GM12892 (cell line): Measurements from ENCODE around the gene CTNNAL1.
A peak's percentile ranks its signal among the peaks of the same experiment; 100 is the strongest.
"Not testable (repeated sequence)": the region's sequence is repeated elsewhere in the genome, so short reads cannot be mapped to it uniquely, and the experiment has no call there.

Experiments used
- DNase-seq: peaks from one replicate; pipeline ENCODE4 v3.0.0; 2011; ENCODE audit not compliant: insufficient read length
- FAIRE-seq: peaks from 2 replicates; lab custom pipeline; 2011; peaks lifted over from hg19 to GRCh38; lab: Jason Lieb, UNC
- POLR2A ChIP-seq: IDR thresholded peaks from 2 replicates; pipeline ENCODE4 v1.6.1; 2011; ENCODE audit warnings: low read depth, low read length, control low read depth
- POLR2AphosphoS5 ChIP-seq: IDR thresholded peaks from 2 replicates; pipeline ENCODE4 v1.6.1; 2011; ENCODE audit warnings: low read depth, low read length, control low read depth
- TAF1 ChIP-seq: IDR thresholded peaks from 2 replicates; pipeline ENCODE4 v1.6.1; 2011; ENCODE audit warnings: low read depth, mild to moderate bottlenecking, control low read depth, low read length, borderline replicate concordance

The CTNNAL1 gene

DNA sequence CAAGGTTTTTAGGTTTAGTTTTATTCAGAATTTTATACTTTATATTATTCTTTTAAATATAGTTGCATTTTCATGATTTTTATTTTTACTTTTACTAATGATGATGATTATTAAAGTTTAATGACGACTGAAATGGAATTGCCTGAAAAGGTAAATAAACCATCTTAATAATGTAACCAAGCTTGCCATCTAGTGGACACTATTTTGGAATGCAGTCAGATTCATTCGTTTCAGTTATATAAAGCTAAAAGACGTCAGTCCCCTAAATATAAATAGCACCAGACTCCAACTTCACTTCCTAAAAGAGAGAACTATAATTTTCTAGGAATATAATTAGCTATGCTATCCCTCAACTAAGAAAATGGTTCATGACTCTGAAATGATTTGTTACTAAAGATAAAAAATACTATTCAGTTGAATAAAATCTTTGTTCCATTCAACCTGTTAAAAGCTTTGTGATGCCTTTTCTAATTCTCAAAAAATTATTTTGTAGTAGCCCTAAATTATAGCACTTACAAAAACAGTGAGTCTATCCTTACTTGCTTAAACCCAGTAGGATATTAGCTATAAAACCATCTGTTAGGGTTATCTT, 59.2 kb downstream of the CTNNAL1 start:
- DNase-seq, result no peak
- TF ChIP-seq TAF1 (no peak), POLR2A (no peak), POLR2AphosphoS5 (no peak)
- FAIRE-seq, result no peak

DNA sequence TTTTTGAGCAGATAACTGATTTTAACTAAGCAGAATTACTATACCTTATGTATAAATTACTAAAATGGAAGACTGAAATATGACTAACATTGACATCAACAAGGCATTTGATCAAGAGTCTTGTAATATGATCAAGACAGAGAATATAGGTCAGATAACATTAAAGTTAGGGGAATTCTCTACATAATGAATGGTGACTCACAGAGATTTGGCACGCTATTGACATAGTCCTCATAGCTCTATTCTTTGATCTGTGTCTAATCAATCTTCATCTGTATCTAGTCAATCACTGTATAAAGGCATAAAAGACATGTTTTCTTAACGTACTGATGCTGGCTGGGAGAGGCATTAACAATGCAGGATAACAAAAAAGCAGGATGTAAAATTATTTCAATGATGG, 61.7 kb downstream of the CTNNAL1 start:
- no peak for TF ChIP-seq TAF1
- TF ChIP-seq POLR2A, result no peak
- TF ChIP-seq POLR2AphosphoS5, result no peak
- no peak for FAIRE-seq

DNA sequence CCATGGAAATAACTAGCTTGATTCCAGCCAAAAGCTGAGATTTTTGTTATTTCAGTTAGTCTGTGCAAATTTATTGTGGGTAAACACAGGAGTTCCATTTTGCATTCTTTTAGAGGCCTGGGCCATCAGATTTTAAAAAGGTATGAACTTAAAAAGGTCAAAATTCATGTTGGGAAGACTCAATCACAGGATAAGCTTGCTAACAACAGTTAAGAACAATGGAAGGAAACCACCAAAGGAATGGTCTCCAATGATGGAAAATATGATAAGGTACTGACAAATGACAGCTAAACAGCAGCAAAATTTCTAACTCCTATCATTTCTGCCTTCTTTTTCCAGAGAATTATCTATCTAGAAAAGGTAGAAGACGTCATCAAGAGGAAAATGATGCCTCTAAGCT, 63.1 kb downstream of the CTNNAL1 start:
- FAIRE-seq (no peak), DNase-seq (no peak)
- no peak for TF ChIP-seq POLR2A

More for the DNA sequence above, 61.7 kb downstream of the CTNNAL1 start:
- DNase-seq, result no peak

DNA sequence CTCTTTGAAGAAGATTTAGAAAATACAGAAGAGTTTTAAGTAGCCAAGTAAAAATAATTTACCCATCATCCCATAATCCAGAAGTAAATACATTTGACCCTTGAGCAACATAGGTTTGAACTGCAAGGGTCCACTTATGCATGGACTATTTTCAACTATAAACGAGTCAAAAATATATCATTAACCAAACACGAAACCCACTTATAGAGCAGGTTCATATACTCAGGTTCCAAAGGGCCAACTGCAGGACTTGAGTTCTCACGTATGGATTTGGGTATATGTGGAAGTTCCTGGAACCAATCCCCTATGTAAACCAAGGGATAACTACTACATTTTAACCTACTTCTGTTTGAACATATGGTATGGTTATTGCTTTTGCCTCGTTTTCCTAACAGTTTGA, 73.3 kb downstream of the CTNNAL1 start:
- FAIRE-seq (no peak), DNase-seq (no peak)
- no peak for TF ChIP-seq TAF1
- no peak for TF ChIP-seq POLR2A
- TF ChIP-seq POLR2AphosphoS5, result no peak

DNA sequence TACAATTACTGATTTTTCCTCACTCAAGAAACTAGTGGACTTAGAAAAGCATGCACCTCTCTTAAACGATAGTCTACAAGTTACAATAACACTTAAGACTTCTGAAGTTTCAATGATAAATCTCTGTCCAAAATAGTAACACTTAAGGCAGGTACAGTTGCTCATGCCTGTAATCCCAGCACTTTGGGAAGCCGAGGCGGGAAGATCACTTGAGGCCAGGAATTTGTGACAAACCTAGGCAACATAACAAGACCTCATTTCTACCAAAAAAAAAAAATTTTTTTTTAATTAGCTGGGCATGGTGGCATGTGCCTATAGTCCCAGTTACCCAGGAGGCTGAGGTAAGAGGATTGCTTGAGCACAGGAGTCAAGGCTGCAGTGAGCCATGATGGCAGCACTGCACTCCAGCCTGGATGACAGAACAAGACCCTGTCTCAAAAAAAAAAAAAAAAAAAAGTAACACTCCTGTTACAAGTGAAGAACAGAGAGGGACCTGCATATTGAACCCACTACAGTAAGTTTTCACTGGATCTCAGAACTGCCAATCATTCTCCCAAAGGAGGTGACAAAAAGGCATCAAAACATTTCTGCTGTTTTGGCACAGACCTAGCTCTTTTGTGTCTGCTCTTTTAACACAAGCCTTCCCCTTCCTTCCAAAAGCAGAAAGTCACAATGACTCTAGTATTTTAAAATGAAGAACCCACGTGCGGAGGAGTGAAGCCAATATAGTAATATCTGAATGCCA, 75.6 kb downstream of the CTNNAL1 start:
- TF ChIP-seq POLR2AphosphoS5, result no peak
- no peak for TF ChIP-seq POLR2A
- TF ChIP-seq TAF1, result no peak
- DNase-seq, result no peak
- no peak for FAIRE-seq

DNA sequence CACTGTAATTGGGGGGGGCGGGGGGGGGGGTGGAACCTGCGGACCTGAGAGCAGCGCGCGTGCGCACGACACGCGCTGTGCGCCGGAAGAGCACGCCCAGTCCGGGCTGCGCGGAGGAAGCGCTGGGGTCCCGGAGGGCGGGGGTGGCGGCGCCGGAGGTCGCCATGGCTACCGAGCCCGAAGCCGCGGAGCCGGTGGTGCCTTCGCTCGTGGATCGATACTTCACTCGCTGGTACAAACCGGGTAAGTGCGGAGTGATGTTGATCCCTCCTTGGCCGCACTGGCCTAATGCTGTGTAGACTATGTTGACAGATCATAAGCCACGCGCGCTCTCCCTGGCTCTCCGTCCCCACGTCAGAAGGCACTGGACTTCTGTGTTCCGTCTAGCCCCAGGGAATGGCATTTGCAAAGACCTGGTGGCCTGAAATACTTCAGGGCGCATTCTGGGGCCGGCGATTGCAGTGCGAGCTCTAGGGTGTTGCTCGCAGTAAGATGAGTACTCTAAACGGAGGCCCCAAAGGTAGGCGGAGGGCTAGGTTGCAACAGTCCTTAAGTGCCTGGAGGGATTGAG, 78.9 kb downstream of the CTNNAL1 start, which contains the start of gene ABITRAM:
ABITRAM (plus strand) TSS at position 78 of the 571 bp plus-strand sequence; CDS start at position 165, 87 bp downstream.
- TF ChIP-seq POLR2AphosphoS5 (no peak), POLR2A (no peak), TAF1 (no peak)
- peak; percentile 76 for DNase-seq
- FAIRE-seq, result no peak

DNA sequence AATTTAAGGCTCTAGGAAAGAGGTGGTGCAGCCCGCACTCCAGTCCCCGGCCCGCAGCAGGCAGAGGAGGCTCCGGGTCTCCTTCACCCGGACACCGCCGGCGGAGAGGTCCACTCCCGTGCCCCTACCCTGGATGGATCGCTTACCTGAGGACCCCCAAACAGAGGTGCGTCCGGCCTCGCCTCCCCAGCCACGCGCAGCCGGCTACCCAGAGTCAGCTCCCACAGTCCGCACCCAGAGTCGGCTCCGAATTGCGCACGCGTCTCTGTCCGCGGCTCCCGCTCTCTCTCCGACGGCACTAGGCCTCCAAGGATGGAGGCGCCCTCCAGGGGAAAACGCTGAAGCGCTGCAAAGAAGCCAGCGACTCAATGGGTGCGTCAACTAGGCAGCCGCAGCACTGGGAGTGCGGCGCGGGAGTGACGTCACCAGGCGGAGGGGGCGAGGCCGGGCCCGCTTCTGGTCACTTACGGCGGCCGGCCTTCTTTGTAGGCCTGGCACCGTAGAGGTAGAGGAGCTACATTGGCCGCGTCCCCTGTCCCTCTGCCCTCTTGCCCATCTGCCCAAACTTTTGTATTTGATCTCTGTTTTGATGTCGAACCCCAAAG, 79.5 kb downstream of the CTNNAL1 start, which contains the start of gene ELP1:
ELP1 (minus strand) TSS at position 407 of the 605 bp plus-strand sequence. CDS start 2,978 bp downstream, outside the sequence.
- FAIRE-seq (peak; percentile 95), DNase-seq (peak; percentile 79)
- TF ChIP-seq TAF1 (peak; percentile 69; the same call in 1 of the 2 replicates), POLR2AphosphoS5 (peak; percentile 72), POLR2A (peak; percentile 74)

DNA sequence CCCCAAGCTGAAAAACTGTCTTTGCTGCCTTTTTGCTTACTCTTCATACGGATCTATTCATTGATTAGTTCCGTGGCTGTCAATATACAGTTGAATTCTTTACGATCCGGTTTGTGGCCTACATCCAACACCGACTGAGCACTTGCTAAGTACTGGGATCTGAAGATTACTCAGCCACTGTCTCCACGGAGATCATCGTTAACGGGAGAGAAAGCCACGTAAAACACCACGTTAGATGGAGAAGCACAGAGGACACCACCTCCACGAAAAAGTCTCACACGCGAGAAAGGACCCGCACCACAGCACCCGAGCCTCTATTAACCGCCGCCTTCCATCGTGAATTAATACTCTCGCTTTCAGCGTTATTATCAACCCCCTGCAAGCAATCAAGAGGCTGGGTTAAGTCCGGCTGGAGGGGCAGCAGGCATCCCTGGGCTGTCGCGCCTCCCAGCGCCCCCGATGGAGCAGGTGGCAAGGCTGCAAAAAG, 80.0 kb downstream of the CTNNAL1 start:
- TF ChIP-seq TAF1, result no peak
- TF ChIP-seq POLR2AphosphoS5, result no peak
- no peak for TF ChIP-seq POLR2A
- FAIRE-seq, result no peak
- DNase-seq, result no peak

DNA sequence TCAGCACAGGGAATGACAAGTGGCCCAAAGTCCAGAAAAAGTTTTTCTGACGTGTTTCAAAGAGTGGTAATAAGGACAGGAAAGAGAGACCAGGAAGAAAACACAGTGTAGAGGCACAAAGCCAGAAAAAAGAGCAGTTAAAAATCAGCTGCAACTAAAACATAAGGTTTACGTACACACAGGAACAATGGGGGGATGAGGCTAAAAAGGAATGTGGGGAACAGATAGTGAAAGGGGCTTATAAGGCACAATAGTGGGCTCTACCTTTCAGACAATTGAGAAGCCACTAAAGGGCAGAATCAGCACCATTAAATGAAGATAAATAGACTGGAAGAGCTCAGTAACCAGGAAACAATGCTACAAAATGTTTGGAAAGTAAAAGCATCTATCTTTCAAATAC, 84.9 kb downstream of the CTNNAL1 start:
- FAIRE-seq (no peak), DNase-seq (no peak)
- TF ChIP-seq TAF1, result no peak

DNA sequence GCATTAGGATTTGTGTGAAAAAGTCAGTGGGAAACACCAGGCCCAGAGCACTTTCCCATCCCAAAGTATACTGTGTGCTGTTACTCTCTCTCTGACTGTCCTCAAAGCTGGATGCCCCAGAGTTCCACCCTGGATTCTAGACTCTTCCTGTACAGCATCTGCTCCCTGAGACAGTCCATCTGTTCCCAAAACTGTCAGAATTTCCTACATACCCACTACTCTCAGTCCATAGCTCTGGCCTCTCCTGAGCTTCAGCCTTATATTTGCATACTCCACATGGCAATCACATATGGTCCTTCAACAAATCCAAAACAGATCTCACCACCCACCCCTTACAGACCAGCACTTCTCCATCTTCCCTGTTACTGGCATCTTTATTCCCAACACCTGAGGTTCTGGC, 88.8 kb downstream of the CTNNAL1 start:
- no peak for DNase-seq
- FAIRE-seq, result no peak
- TF ChIP-seq TAF1 (no peak), POLR2AphosphoS5 (no peak), POLR2A (no peak)

DNA sequence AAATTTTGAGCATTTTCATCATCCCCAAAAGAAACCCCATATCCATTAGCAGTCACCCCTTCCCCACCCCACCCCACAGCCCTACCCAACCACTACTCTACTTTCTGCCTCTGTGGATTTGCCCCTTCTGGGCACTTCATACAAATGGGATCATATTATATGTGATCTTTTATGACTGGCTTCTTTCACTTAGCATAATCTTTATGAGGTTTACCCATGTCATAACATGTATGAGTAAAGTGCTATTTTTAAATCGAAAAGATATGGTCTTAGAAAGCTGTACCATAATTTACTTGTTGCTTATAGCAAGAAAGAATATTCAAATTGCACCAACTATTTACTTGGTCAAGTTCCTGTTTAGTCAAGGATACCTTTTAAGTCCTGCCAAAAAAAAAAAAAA, 92.1 kb downstream of the CTNNAL1 start:
- FAIRE-seq (no peak), DNase-seq (no peak)
- TF ChIP-seq TAF1 (no peak), POLR2AphosphoS5 (no peak), POLR2A (no peak)

DNA sequence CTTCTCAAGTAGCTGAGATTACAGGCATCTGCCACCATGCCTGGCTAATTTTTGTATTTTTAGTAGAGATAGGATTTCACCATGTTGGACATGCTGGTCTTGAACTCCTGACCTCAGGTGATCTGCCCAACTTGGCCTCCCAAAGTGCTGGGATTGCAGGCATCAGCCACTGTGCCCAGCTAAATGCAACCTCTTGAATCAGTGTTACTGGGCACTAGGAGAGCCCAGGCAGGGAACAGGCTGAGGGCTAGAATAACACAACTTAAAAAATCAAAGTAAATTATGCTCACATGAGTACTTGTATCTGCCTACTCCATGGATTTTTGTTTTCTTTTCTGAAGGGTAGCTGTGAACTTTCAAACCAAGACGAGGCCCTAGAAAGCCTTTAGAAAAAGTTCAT, 92.9 kb downstream of the CTNNAL1 start:
- not testable (repeated sequence) for DNase-seq, FAIRE-seq
